ENCODE results near the gene PNISR. TPM values are rescaled to one million over a fixed set of nuclear protein-coding genes. Genes with fewer than 3 reads are reported as not detected.

Gene PNISR
- total RNA-seq, 1 donor from 2014 or later: 60.2 TPM

GRCh38 chr6:99426451-99426757, 1.3 kb upstream of the PNISR start:
- no peaks in the 10 kb centered on the region for H3K36me3 ChIP-seq
- H3K9me3 ChIP-seq: no peaks in the 10 kb centered on the region
- H3K27me3 ChIP-seq: no peaks in the 10 kb centered on the region
- DNase-seq (ENCODE audit: low spot score in 2 of 2): no peak
- peak overlapping the region; percentile 98 to 99 for H3K27ac ChIP-seq
- peak overlapping the region; percentile 84 to 89 for H3K4me3 ChIP-seq
- H3K4me1 ChIP-seq: peaks cover 5 to 30% of the 10 kb centered on the region in 2 donors
- TF ChIP-seq CTCF (IDR thresholded peaks at IDR 0.05): no peak
- intact Hi-C loops (cut with DNase I): loop anchor here (1.0 to 10.0 kb wide), 3 partner anchors 34 to 482 kb away; partner anchors contain the start of genes COQ3, FBXL4 and USP45

DNA sequence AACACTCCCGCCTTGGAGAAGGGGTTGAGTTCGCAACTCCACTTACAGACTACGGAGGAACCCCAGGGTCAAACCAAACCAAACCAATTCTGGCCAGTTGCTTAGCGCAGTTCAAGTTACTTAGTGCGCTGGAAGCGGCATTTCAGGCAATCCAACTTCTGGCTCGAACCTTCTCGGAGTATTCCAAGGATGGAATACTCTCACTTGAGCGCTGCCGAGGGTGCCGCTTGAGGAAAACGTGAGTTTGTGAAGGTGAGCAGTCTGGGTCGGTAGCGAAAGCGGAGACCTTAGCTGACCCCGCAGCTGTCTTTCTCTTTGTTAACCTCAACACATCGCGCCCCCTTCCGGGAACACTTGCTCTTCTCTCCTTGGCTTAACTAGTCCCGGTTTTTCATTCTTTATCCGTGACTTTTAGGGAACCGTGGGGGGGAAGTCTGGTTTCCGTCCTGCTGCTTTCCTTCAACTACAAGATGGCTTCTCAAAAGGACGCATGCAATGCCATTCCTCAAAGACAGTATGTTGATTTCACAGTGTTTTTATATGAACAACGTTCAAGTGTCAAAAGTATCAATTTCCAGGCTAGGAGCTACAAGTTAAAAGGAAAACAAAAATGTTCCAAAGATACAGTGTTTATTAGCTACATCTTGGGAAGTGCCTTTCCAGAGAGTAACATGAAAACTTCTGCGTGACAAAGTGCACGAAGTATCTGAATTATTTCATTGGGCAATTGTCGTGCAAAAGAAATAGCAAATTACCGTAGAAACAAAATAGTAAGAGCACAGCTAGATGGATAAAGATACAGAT, 741 bp upstream of the PNISR start:
- TF ChIP-seq CTCF (IDR thresholded peaks at IDR 0.05): peak in 2 of 3 experiments; percentile 18 to 43
- Histone ChIP-seq H3K9me3 (no peaks in the 10 kb centered on the region), H3K4me3 (peak overlapping the region; percentile 84 to 89), H3K27ac (peak overlapping the region; percentile 98 to 99), H3K4me1 (peaks cover 5 to 34% of the 10 kb centered on the region in 2 donors), H3K27me3 (no peaks in the 10 kb centered on the region), H3K36me3 (no peaks in the 10 kb centered on the region)
- intact Hi-C loops (cut with DNase I): loop anchor here (1.0 to 10.0 kb wide), 4 partner anchors 34 to 481 kb away; partner anchors contain the start of genes CCNC, COQ3, FBXL4 and USP45
- DNase-seq (ENCODE audit: low spot score in 2 of 2): peak; percentile 33 to 92

- H3K36me3 ChIP-seq: no peaks in the 10 kb centered on the region
- peak overlapping the region; percentile 84 to 89 for H3K4me3 ChIP-seq
- DNase-seq (ENCODE audit: low spot score in 2 of 2): no peak
- peak overlapping the region; percentile 98 to 99 for H3K27ac ChIP-seq
- H3K4me1 ChIP-seq: peaks cover 5 to 34% of the 10 kb centered on the region in 2 donors
- no peak for TF ChIP-seq CTCF (IDR thresholded peaks at IDR 0.05)
- no peaks in the 10 kb centered on the region for H3K27me3 ChIP-seq
- intact Hi-C loops (cut with DNase I): loop anchor here (10.0 kb wide), 1 partner anchor 479 kb away; the partner anchor contains the start of gene FBXL4
- no peaks in the 10 kb centered on the region for H3K9me3 ChIP-seq
These were observed 1.1 kb downstream of the PNISR start for GRCh38 chr6:99424022-99424421.

- Histone ChIP-seq H3K4me1 (peaks cover 5 to 34% of the 10 kb centered on the region in 2 donors), H3K27ac (no peak overlapping the region), H3K4me3 (peak overlapping the region in 1 of 2 donors; percentile 89), H3K36me3 (no peaks in the 10 kb centered on the region), H3K9me3 (no peaks in the 10 kb centered on the region), H3K27me3 (no peaks in the 10 kb centered on the region)
- no peak for DNase-seq (ENCODE audit: low spot score in 2 of 2)
- intact Hi-C loops (cut with DNase I): loop anchor here (10.0 kb wide), 1 partner anchor 478 kb away; the partner anchor contains the start of gene FBXL4
- no peak for TF ChIP-seq CTCF (IDR thresholded peaks at IDR 0.05)
These were observed 2.2 kb downstream of the PNISR start for GRCh38 chr6:99422912-99423311.

- peaks cover 0 to 4% of the 10 kb centered on the region in 2 donors for H3K36me3 ChIP-seq
- no peak overlapping the region for H3K27ac ChIP-seq
- no peak for TF ChIP-seq CTCF (IDR thresholded peaks at IDR 0.05)
- no peak for DNase-seq (ENCODE audit: low spot score in 2 of 2)
- no peak overlapping the region for H3K4me3 ChIP-seq
- peaks cover 0 to 24% of the 10 kb centered on the region in 2 donors for H3K4me1 ChIP-seq
- H3K9me3 ChIP-seq: no peaks in the 10 kb centered on the region
- no peaks in the 10 kb centered on the region for H3K27me3 ChIP-seq
- intact Hi-C loops (cut with DNase I): no loop called here
These were observed 8.0 kb downstream of the PNISR start for GRCh38 chr6:99416892-99417767.

Data from ascending aorta (tissue), 2 donors.